HG03103 (cell line): ENCODE results near the gene SH3RF1.
"Not testable (repeated sequence)": the region's sequence is repeated elsewhere in the genome, so short reads cannot be mapped to it uniquely, and the experiment has no call there.

Source experiments
- ATAC-seq: cut with Tn5 transposase; IDR thresholded peaks from one replicate; pipeline ENCODE4 v1.9.1; 2021; ENCODE audit warnings: low read depth; ENCODE audit not compliant: unreplicated experiment

Gene SH3RF1

GRCh38 chr4:169277838-169278237 lies 7.1 kb upstream of the SH3RF1 start:
- ATAC-seq: not testable (repeated sequence)

GRCh38 chr4:169275180-169275579 lies 4.4 kb upstream of the SH3RF1 start:
- no peak for ATAC-seq

- ATAC-seq: no peak
Measured at GRCh38 chr4:169274033-169274432, 3.3 kb upstream of the SH3RF1 start.

- peak; percentile 19 for ATAC-seq
Measured at GRCh38 chr4:169272265-169272886, 1.6 kb upstream of the SH3RF1 start.

DNA sequence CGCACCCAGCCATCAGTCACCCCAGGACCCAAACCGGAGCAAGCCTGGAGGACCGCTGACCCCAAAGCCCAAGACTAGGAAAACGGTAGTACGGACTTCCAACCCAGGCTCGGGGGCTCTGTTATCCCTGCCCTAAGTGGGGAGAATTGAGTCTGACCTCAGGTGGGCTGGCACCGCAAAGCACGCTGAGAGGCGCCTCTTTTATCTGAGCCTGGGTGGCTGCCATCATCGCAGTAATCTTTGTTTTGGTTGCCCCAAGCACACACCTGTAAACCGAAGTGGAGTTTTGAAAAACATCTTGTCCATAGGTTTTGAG lies 894 bp upstream of the SH3RF1 start:
- ATAC-seq: no peak

- ATAC-seq: peak; percentile 31
Measured at GRCh38 chr4:169269916-169270809, 593 bp downstream of the SH3RF1 start.

- no peak for ATAC-seq
Measured at GRCh38 chr4:169268951-169269760, 1.6 kb downstream of the SH3RF1 start.

DNA sequence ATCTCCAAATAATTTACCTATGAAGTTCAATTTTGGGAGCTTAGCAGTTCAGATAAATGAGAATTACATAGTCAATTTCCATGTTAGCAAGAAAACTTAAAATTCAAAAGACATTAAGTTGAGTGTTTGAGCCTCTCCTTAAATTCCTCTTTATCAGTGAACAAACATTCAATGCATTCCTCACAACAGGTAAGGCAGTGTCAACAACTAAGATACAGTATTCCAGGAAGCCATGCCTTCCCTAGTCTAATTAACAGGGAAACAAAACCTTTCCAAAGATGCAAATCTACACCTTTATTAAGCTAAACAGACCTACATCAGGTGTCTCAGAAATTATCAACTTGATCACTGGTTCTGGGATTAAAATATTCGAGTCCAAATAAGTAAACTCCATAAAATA lies 3.7 kb downstream of the SH3RF1 start:
- ATAC-seq: no peak

- ATAC-seq: no peak
Measured at GRCh38 chr4:169266661-169267060, 4.1 kb downstream of the SH3RF1 start.

- no peak for ATAC-seq
Measured at GRCh38 chr4:169266081-169266480, 4.7 kb downstream of the SH3RF1 start.

DNA sequence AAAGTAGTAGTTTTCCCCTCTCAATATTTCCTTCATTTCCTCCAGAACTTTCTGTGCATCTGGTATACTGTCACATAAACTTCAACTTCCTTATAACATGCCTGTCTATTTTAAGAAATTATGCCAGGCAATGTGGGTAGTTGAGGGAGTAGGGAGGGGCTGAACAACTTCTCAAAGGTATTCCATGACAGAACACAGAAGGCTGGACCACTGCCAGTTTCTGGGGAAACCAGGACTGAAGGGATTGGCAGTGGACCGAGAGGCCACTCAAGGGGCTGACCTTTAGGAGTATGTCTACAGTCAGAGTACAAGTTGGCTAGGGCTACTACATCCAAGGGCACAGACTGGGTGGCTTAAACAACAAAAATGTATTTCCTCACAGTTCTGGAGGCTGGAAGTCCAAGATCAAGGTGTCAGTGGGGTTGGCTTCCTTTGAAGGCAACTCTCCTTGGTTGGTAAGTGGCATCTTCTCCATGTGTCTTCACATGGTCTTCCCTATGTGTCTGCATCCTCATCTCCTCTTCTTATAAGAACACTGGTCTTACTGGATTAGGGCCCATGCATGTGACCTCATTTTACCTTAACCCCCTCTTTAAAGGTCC lies 6.9 kb downstream of the SH3RF1 start:
- ATAC-seq: no peak

DNA sequence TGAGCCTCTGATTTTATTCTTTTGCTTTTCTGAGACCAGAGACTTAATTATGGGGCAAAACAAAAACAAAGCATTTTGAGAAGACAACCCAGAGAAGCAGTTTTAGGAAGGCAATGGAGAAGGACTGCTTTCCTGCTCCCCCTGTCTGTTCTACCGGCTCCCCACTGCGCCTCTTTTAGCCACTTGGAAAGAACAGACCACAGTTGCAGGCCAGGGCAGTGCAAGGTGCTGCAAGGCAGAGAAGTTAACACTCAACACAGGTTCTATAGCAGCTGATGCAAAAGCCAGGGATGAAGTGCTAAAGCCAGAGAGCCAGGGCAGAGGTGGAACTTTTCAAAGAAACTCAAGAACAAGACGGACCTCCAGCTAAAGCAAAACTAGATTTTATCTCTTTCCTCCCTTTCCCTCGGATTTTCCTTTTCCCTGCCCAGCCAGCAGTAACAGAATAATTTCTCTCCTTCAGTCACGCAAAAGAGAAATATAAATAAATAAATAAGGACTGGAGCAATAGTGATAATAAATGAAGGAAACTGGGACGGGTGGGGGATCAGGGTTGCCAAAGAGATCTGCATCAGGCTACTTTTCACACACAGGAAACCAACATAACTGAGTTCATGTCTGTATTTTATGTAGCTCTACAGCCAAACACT lies 10.4 kb downstream of the SH3RF1 start:
- ATAC-seq: no peak

DNA sequence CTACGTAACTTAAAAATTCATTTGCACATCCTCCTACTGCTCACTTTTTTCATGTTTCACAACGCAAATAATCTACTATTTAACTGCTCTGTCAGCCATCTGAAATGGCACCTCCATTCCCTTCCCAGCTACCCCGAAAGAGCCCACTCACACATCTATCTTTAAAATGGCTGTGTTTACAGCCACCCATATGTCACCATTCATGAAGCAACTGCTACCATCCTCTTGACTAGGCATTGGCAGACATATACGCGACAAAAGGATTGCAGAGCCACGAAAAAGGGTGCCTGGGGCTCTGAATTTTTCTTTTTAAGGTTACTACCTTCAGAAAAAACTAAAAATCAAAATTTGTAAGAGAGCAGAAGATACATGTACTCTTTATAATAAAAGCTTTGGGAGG lies 11.5 kb downstream of the SH3RF1 start:
- ATAC-seq: no peak

DNA sequence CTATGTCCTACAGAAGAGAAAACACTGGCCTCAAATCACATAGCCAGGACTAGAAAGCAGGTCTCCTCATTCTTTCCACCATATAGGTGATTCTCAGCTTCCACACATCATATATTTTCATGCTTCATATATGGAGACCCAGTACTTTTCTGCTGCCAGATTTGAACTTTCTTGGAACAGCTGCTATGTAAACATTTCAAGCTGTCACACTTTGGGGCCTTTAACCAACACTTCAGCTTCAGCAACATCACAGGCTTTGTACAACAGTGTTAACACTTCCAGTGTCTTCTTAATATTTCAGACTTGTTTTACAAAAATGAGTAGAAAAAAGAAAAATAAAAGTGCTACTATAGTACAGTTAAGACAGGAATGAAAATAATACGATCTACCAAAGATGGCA lies 12.6 kb downstream of the SH3RF1 start:
- no peak for ATAC-seq

- no peak for ATAC-seq
Measured at GRCh38 chr4:169256856-169257761, 13.6 kb downstream of the SH3RF1 start.

GRCh38 chr4:169256101-169256612 lies 14.6 kb downstream of the SH3RF1 start:
- no peak for ATAC-seq

DNA sequence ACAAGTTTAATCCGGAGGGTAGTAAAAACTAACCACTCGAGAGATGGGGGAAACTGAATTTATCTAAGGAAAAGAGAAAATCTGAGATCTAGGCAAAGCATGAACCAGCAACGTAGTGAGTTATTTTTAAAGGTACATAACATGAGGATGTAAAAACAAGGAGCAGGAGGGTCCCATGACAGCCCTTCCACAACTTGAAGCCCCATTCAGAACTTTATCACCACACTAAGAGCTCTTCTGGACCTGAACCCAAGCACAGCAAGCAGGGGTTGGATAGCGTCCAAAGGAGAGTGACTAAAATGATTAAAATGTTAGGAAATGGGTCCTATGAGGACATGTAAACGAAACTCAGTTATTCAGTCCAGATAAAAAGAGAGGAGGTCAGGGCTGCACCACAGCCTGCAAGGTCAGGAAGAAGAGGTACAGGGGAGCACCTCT lies 16.2 kb downstream of the SH3RF1 start:
- ATAC-seq: no peak

DNA sequence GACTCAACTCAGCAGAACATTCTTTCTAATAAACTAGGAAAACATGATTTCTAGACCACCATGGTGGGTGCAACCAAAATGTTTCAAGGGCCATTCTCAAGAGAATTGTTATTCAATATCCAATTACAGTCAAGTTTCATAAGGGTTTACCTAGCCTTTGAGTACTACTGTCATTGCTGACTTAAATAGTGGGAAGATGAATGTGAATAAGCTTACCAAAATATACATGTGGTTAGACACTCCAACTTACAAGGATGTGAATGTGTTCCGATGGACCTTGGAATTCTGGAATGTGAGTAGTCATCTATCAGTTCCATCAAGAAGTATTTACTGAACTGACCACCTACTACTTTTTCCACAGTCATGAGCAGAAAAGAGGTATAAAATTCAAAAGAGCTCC lies 16.9 kb downstream of the SH3RF1 start:
- no peak for ATAC-seq

GRCh38 chr4:169253113-169253671 lies 17.6 kb downstream of the SH3RF1 start:
- no peak for ATAC-seq
